ENCODE results near the gene FAH. TPM values are rescaled to one million over a fixed set of nuclear protein-coding genes. Genes with fewer than 3 reads are reported as not detected.
A peak's percentile ranks its signal among the peaks of the same experiment; 100 is the strongest.

The FAH gene
- total and polyA plus RNA-seq, 4 donors = 23.7 to 55.5 (median 49.2) TPM

- Histone ChIP-seq H3K27me3 (ENCODE audit: control insufficient read depth in 3 of 3, insufficient read depth in 3 of 3, low read length in 2 of 3) (no peaks in the 10 kb centered on the region), H3K36me3 (ENCODE audit: control insufficient read depth in 4 of 4, insufficient read depth in 4 of 4, low read length in 4 of 4) (peaks cover 0 to 4% (median 0%) of the 10 kb centered on the region in 4 donors), H3K4me3 (no peak overlapping the region), H3K4me1 (ENCODE audit: control insufficient read depth in 5 of 5, insufficient read depth in 5 of 5, low read length in 5 of 5) (peaks cover 0 to 23% (median 11%) of the 10 kb centered on the region in 5 donors), H3K27ac (ENCODE audit: low read depth in 1 of 2, low read length in 1 of 2) (no peak overlapping the region), H3K9me3 (ENCODE audit: control insufficient read depth in 4 of 4, insufficient read depth in 3 of 4, low read length in 3 of 4) (no peaks in the 10 kb centered on the region), H3K9ac (ENCODE audit: insufficient read depth in 1 of 2, low read length in 2 of 2) (no peak overlapping the region)
- WGBS, 2 donors = 79 to 83% methylated on average over 6 of the region's 6 CpGs
- no peak for TF ChIP-seq CTCF (IDR thresholded peaks at IDR 0.05; ENCODE audit: control extremely low read depth, extremely low read depth)
- ATAC-seq (ENCODE audit: insufficient read depth, low FRiP score) (no peak), DNase-seq (no peak)
These were observed 1.7 kb upstream of the FAH start for GRCh38 chr15:80151148-80151547.

DNA sequence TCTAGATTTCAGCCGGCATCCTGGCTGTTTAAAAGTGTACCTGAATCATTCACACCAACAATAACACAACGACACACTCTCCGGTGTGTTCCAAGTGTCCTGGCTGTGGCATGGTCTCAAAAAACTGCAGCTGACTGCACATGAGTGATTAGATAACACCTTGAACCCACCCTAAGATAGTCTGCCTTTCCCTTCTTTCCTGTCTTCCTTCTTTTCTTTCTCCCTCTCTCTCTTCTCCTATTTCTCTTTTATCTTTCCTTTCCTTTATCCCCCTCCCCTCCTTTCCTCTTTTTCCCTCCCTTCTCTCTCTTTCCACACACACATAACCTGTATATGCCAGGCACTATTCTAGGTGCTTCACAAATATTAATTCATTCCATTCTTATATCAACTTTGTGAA lies 1.2 kb upstream of the FAH start:
- no peak for DNase-seq
- no peaks in the 10 kb centered on the region for H3K27me3 ChIP-seq (ENCODE audit: control insufficient read depth in 3 of 3, insufficient read depth in 3 of 3, low read length in 2 of 3)
- H3K9ac ChIP-seq (ENCODE audit: insufficient read depth in 1 of 2, low read length in 2 of 2) = no peak overlapping the region
- H3K27ac ChIP-seq (ENCODE audit: low read depth in 1 of 2, low read length in 1 of 2) = no peak overlapping the region
- H3K9me3 ChIP-seq (ENCODE audit: control insufficient read depth in 4 of 4, insufficient read depth in 3 of 4, low read length in 3 of 4) = no peaks in the 10 kb centered on the region
- TF ChIP-seq CTCF (IDR thresholded peaks at IDR 0.05; ENCODE audit: control extremely low read depth, extremely low read depth) = no peak
- 63 to 78% methylated on average over 3 of the region's 3 CpGs for WGBS, 2 donors
- H3K4me3 ChIP-seq = no peak overlapping the region
- peaks cover 0 to 4% (median 0%) of the 10 kb centered on the region in 4 donors for H3K36me3 ChIP-seq (ENCODE audit: control insufficient read depth in 4 of 4, insufficient read depth in 4 of 4, low read length in 4 of 4)
- H3K4me1 ChIP-seq (ENCODE audit: control insufficient read depth in 5 of 5, insufficient read depth in 5 of 5, low read length in 5 of 5) = peaks cover 0 to 23% (median 11%) of the 10 kb centered on the region in 5 donors
- no peak for ATAC-seq (ENCODE audit: insufficient read depth, low FRiP score)

DNA sequence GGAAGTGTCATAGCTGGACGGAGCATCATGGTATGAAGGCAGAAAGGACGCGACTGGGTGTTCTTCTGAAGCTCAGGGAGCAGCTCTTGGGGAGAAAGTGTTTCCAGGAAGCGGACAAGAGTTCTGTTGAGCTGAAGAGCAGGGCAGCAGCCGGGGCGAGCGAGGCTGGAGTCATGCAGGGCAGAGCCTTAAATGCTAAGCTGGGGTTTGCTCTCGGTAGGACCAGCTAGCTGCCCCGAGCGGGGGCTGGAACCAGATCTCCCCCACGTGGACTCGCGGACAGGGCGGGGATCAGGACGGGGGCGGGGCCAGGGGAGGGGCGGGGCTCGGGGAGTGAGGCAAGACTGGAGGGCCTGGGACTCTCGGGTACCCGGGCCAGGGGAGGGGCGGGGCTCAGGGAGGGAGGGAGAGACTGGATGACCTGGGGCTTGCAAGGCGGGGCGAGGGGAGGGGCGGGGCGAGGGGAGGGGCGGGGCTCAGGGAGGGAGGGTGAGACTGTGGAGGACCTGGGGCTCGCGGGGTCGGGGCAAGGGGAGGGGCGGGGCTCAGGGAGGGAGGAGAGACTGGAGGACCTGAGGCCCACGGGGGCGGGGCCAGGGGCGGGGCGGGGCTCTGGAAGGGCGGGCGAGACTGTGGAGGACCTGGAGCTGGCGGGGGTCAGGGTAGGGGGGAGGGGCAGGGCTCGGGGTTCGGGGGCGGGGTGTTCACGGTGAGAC lies 461 bp upstream of the FAH start:
- Histone ChIP-seq H3K4me3 (peak overlapping the region; percentile 29), H3K9me3 (ENCODE audit: control insufficient read depth in 4 of 4, insufficient read depth in 3 of 4, low read length in 3 of 4) (no peaks in the 10 kb centered on the region), H3K27ac (ENCODE audit: low read depth in 1 of 2, low read length in 1 of 2) (peak overlapping the region; percentile 4 to 69), H3K27me3 (ENCODE audit: control insufficient read depth in 3 of 3, insufficient read depth in 3 of 3, low read length in 2 of 3) (no peaks in the 10 kb centered on the region), H3K9ac (ENCODE audit: insufficient read depth in 1 of 2, low read length in 2 of 2) (peak overlapping the region in 1 of 2 donors; percentile 69), H3K36me3 (ENCODE audit: control insufficient read depth in 4 of 4, insufficient read depth in 4 of 4, low read length in 4 of 4) (peaks cover 0 to 4% (median 0%) of the 10 kb centered on the region in 4 donors), H3K4me1 (ENCODE audit: control insufficient read depth in 5 of 5, insufficient read depth in 5 of 5, low read length in 5 of 5) (peaks cover 0 to 23% (median 12%) of the 10 kb centered on the region in 5 donors)
- peak; percentile 96 to 99 (median 96) for DNase-seq
- TF ChIP-seq CTCF (IDR thresholded peaks at IDR 0.05; ENCODE audit: control extremely low read depth, extremely low read depth) = no peak
- ATAC-seq (ENCODE audit: insufficient read depth, low FRiP score) = peak; percentile 82
- WGBS, 2 donors = 1 to 2% methylated on average over 23 to 35 of the region's 41 CpGs
